ENCODE data around the gene CHRNA3.

CHRNA3 gene

DNA sequence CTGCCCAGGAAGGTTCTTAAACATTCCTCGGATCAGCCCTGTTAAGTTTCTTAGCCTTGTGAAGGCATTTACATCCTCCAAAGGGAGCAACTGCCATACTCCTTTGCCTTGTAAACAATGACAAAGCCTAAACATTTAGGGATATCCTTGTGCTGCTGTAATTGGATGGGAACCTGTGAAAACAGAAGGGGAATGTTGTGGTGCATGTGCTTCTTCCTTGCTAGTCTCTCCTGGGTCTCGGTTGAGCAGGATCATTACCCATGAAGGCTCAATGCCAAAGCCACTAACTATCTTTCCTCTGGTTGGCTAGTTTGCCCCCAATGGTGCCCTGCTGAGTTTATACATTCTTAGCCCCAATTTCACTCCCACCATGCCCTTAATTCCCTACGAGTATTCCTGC, 17.3 kb downstream of the CHRNA3 start:
- ChIA-PET CTCF (interaction anchor here (1.3 kb wide), 1 partner anchor 14 kb away, joined by 3 read pairs; no protein-coding TSS in a partner anchor), POLR2A (no interaction called here)
- H3K27ac ChIP-seq (ENCODE audit: extremely low read depth, low read depth, low read length): no peak overlapping the region
- H3K9me3 ChIP-seq (ENCODE audit: control insufficient read depth, insufficient read depth, low read depth, low read length): no peaks in the 10 kb centered on the region
- no peak overlapping the region for H3K4me3 ChIP-seq (ENCODE audit: low read depth, low read length)
- peaks cover 0 to 15% of the 10 kb centered on the region in 2 experiments; a peak in 2 of 3 replicates for H3K36me3 ChIP-seq (ENCODE audit: control insufficient read depth in 2 of 2, insufficient read depth in 1 of 2, low read length in 2 of 2)
- TF ChIP-seq CTCF (tag by site-specific recombination; IDR thresholded peaks at IDR 0.05) (no peak), ZNF571 (tag by site-specific recombination; IDR thresholded peaks at IDR 0.05) (no peak), ZNF248 (tag by site-specific recombination; IDR thresholded peaks at IDR 0.05) (no peak), GLI4 (tag by site-specific recombination; IDR thresholded peaks at IDR 0.05) (no peak), SCRT2 (tag by site-specific recombination; IDR thresholded peaks at IDR 0.05) (no peak), ZNF692 (tag by site-specific recombination; IDR thresholded peaks at IDR 0.05) (no peak), ZBTB8A (tag by site-specific recombination; IDR thresholded peaks at IDR 0.05) (no peak), ZNF791 (tag by site-specific recombination; IDR thresholded peaks at IDR 0.05) (no peak), ZBTB48 (tag by site-specific recombination; IDR thresholded peaks at IDR 0.05) (no peak), ZNF423 (tag by site-specific recombination; IDR thresholded peaks at IDR 0.05) (no peak), HOXD13 (CRISPR knock-in tag; IDR thresholded peaks at IDR 0.05; ENCODE audit: borderline replicate concordance) (no peak), ZNF626 (tag by site-specific recombination; IDR thresholded peaks at IDR 0.05) (no peak), MEIS1 (CRISPR knock-in tag; IDR thresholded peaks at IDR 0.05; ENCODE audit: borderline replicate concordance) (no peak), ZNF214 (tag by site-specific recombination; IDR thresholded peaks at IDR 0.05; ENCODE audit: borderline replicate concordance) (no peak), ZSCAN18 (tag by site-specific recombination; IDR thresholded peaks at IDR 0.05) (no peak), ZFP37 (tag by site-specific recombination; IDR thresholded peaks at IDR 0.05) (no peak)
- TF ChIP-seq, protein P1, sequence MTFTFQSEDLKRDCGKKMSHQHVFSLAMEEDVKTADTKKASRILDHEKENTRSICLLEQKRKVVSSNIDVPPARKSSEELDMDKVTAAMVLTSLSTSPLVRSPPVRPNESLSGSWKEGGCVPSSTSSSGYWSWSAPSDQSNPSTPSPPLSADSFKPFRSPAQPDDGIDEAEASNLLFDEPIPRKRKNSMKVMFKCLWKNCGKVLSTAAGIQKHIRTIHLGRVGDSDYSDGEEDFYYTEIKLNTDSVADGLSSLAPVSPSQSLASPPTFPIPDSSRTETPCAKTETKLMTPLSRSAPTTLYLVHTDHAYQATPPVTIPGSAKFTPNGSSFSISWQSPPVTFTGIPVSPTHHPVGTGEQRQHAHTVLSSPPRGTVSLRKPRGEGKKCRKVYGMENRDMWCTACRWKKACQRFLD (tag by site-specific recombination; IDR thresholded peaks at IDR 0.05): no peak
- TF ChIP-seq, protein P2, sequence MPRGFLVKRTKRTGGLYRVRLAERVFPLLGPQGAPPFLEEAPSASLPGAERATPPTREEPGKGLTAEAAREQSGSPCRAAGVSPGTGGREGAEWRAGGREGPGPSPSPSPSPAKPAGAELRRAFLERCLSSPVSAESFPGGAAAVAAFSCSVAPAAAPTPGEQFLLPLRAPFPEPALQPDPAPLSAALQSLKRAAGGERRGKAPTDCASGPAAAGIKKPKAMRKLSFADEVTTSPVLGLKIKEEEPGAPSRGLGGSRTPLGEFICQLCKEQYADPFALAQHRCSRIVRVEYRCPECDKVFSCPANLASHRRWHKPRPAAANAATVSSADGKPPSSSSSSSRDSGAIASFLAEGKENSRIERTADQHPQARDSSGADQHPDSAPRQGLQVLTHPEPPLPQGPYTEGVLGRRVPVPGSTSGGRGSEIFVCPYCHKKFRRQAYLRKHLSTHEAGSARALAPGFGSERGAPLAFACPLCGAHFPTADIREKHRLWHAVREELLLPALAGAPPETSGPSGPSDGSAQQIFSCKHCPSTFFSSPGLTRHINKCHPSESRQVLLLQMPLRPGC (tag by site-specific recombination; IDR thresholded peaks at IDR 0.05): no peak
- H3K4me1 ChIP-seq (ENCODE audit: control insufficient read depth, insufficient read depth, low read length): no peaks in the 10 kb centered on the region

- Histone ChIP-seq H3K36me3 (ENCODE audit: control insufficient read depth in 2 of 2, insufficient read depth in 1 of 2, low read length in 2 of 2) (peaks cover 2 to 20% of the 10 kb centered on the region in 2 experiments), H3K9me3 (ENCODE audit: control insufficient read depth, insufficient read depth, low read depth, low read length) (no peaks in the 10 kb centered on the region), H3K27ac (ENCODE audit: extremely low read depth, low read depth, low read length) (no peak overlapping the region), H3K4me1 (ENCODE audit: control insufficient read depth, insufficient read depth, low read length) (no peaks in the 10 kb centered on the region), H3K4me3 (ENCODE audit: low read depth, low read length) (no peak overlapping the region)
- POLR2A ChIA-PET: no interaction called here
- CTCF ChIA-PET: interaction anchor here (0.7 kb wide), 1 partner anchor 600 kb away, joined by 3 read pairs; no protein-coding TSS in a partner anchor
- TF ChIP-seq, protein P3, sequence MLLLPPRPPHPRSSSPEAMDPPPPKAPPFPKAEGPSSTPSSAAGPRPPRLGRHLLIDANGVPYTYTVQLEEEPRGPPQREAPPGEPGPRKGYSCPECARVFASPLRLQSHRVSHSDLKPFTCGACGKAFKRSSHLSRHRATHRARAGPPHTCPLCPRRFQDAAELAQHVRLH (tag by site-specific recombination; IDR thresholded peaks at IDR 0.05): no peak
- no peak for TF ChIP-seq ZNF449 (tag by site-specific recombination; IDR thresholded peaks at IDR 0.05)
- no peak for TF ChIP-seq ZNF121 (tag by site-specific recombination; IDR thresholded peaks at IDR 0.05)
- TF ChIP-seq ZNF169 (tag by site-specific recombination; IDR thresholded peaks at IDR 0.05): no peak
- TF ChIP-seq, protein P4, sequence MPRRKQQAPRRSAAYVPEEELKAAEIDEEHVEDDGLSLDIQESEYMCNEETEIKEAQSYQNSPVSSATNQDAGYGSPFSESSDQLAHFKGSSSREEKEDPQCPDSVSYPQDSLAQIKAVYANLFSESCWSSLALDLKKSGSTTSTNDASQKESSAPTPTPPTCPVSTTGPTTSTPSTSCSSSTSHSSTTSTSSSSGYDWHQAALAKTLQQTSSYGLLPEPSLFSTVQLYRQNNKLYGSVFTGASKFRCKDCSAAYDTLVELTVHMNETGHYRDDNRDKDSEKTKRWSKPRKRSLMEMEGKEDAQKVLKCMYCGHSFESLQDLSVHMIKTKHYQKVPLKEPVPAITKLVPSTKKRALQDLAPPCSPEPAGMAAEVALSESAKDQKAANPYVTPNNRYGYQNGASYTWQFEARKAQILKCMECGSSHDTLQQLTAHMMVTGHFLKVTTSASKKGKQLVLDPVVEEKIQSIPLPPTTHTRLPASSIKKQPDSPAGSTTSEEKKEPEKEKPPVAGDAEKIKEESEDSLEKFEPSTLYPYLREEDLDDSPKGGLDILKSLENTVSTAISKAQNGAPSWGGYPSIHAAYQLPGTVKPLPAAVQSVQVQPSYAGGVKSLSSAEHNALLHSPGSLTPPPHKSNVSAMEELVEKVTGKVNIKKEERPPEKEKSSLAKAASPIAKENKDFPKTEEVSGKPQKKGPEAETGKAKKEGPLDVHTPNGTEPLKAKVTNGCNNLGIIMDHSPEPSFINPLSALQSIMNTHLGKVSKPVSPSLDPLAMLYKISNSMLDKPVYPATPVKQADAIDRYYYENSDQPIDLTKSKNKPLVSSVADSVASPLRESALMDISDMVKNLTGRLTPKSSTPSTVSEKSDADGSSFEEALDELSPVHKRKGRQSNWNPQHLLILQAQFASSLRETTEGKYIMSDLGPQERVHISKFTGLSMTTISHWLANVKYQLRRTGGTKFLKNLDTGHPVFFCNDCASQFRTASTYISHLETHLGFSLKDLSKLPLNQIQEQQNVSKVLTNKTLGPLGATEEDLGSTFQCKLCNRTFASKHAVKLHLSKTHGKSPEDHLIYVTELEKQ (tag by site-specific recombination; IDR thresholded peaks at IDR 0.05; ENCODE audit: borderline replicate concordance): no peak
Measured at GRCh38 chr15:78599189-78599588, 21.6 kb downstream of the CHRNA3 start.
